HG03342 (cell line): ENCODE results near the gene ETV2.
"Not testable (repeated sequence)": the region's sequence is repeated elsewhere in the genome, so short reads cannot be mapped to it uniquely, and the experiment has no call there.

Source experiments
- ATAC-seq: cut with Tn5 transposase; IDR thresholded peaks from one replicate; pipeline ENCODE4 v1.9.1; 2021; ENCODE audit warnings: mild to moderate bottlenecking, moderate library complexity; ENCODE audit not compliant: unreplicated experiment

ETV2 gene

GRCh38 chr19:35628264-35628564 lies 13.3 kb upstream of the ETV2 start:
- no peak for ATAC-seq

GRCh38 chr19:35628565-35629331 lies 12.8 kb upstream of the ETV2 start, which contains the start of gene RBM42:
RBM42 (plus strand) TSS chr19:35629036; CDS start chr19:35629154, 118 bp downstream.
- ATAC-seq: peak; percentile 94

- no peak for ATAC-seq
Measured at GRCh38 chr19:35629332-35629633, 12.3 kb upstream of the ETV2 start.

- no peak for ATAC-seq
Measured at GRCh38 chr19:35633727-35634440, 7.7 kb upstream of the ETV2 start.

GRCh38 chr19:35636651-35637050 lies 4.9 kb upstream of the ETV2 start:
- ATAC-seq: no peak

- ATAC-seq: no peak
Measured at GRCh38 chr19:35637165-35637564, 4.4 kb upstream of the ETV2 start.

GRCh38 chr19:35639321-35639639 lies 2.3 kb upstream of the ETV2 start:
- no peak for ATAC-seq

- no peak for ATAC-seq
Measured at GRCh38 chr19:35639863-35640262, 1.7 kb upstream of the ETV2 start.

GRCh38 chr19:35642312-35642711 lies 767 bp downstream of the ETV2 start:
- no peak for ATAC-seq

GRCh38 chr19:35642798-35643254 lies 1.3 kb downstream of the ETV2 start:
- ATAC-seq: no peak

- ATAC-seq: peak; percentile 30
Measured at GRCh38 chr19:35643255-35644205, 2.0 kb downstream of the ETV2 start.

- ATAC-seq: peak; percentile 68
Measured at GRCh38 chr19:35644206-35644986, 2.9 kb downstream of the ETV2 start.

- ATAC-seq: no peak
Measured at GRCh38 chr19:35644987-35645679, 3.6 kb downstream of the ETV2 start.

- no peak for ATAC-seq
Measured at GRCh38 chr19:35645680-35646511, 4.4 kb downstream of the ETV2 start.

- peak; percentile 56 for ATAC-seq
Measured at GRCh38 chr19:35648017-35648961, 6.7 kb downstream of the ETV2 start, which contains the start of gene COX6B1. COX6B1 (plus strand) TSS chr19:35648323; CDS start chr19:35651244, 2,921 bp downstream.

- no peak for ATAC-seq
Measured at GRCh38 chr19:35650581-35650980, 9.0 kb downstream of the ETV2 start.

GRCh38 chr19:35654828-35655227 lies 13.3 kb downstream of the ETV2 start:
- not testable (repeated sequence) for ATAC-seq

GRCh38 chr19:35655600-35655999 lies 14.1 kb downstream of the ETV2 start:
- no peak for ATAC-seq
